ENCODE measurements around the gene LRRC14B. TPM values are rescaled to one million over a fixed set of nuclear protein-coding genes. Genes with fewer than 3 reads are reported as not detected.
A peak's percentile ranks its signal among the peaks of the same experiment; 100 is the strongest.

The LRRC14B gene
- total RNA-seq, 2 donors from 2014 or later = not detected

DNA sequence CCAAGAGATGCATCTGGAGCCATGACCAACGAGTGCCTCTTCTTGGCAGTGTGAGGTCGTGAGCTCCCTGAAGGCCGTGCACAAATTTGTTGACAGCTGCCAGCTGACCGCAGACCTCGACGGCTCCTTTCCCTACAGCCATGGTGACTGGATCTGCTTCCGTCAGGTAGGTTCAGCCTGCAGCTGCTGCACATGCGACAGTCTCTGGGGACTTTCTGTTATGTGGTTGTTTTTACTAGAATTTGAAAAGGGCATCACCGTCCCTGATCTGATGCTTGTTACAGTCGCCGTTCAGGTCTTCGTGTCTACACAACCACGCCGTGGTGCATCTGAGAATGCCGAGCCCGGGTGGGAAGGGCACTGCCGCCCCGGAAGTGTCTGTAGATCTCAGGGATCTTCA lies 36.5 kb upstream of the LRRC14B start:
- no peak for DNase-seq
- Mint-ChIP-seq H3K27ac (no peak overlapping the region), H3K4me3 (no peak overlapping the region), H3K4me1 (ENCODE audit: low read depth) (no peaks in the 10 kb centered on the region), H3K9me3 (no peaks in the 10 kb centered on the region), H3K36me3 (ENCODE audit: insufficient read depth in 2 of 2) (no peaks in the 10 kb centered on the region), H3K27me3 (ENCODE audit: low read depth) (peaks cover 7% of the 10 kb centered on the region)
- no peak for ATAC-seq (replicated peaks in 1 of 2)

DNA sequence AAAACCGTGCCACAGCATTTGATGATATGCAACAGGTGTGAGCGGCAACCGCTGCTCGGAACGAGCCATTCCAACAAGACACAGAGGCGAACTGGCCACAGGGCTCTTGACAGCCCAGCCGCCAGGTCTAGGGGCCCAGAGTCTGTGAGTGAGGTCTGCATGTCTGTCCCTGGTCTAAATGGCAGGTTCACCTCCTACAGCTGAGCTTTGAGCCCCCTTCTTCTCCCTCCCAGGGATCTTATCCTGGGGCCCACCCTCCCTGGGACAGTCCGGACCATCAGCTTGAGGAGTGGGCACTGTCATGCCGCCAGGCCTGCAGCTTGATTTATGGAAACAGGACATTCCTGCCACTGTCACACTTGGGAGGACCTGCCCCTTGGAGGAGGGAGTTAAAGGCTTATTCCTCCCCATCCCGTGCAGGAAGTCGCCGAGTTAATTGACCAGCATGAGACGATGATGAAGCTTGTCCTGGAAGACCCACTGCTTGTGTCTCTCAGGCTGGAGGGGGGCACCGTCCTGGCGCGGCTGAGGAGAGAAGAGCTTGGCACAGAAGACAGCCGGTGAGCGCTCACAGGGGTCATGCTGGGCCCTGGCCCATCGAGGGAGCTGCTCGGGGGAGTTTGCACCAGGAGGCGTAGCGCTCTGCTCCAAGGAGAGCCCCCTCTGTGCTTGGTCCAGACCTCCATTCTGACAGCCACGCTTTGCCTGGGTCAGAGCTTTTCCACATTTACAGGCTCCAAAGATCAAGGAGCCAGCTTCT lies 35.5 kb upstream of the LRRC14B start:
- Mint-ChIP-seq H3K27me3 (ENCODE audit: low read depth) (peaks cover 12% of the 10 kb centered on the region), H3K9me3 (no peaks in the 10 kb centered on the region), H3K4me3 (no peak overlapping the region), H3K27ac (no peak overlapping the region), H3K4me1 (ENCODE audit: low read depth) (no peaks in the 10 kb centered on the region), H3K36me3 (ENCODE audit: insufficient read depth in 2 of 2) (no peaks in the 10 kb centered on the region)
- no peak for DNase-seq
- ATAC-seq (replicated peaks in 1 of 2) = no peak

DNA sequence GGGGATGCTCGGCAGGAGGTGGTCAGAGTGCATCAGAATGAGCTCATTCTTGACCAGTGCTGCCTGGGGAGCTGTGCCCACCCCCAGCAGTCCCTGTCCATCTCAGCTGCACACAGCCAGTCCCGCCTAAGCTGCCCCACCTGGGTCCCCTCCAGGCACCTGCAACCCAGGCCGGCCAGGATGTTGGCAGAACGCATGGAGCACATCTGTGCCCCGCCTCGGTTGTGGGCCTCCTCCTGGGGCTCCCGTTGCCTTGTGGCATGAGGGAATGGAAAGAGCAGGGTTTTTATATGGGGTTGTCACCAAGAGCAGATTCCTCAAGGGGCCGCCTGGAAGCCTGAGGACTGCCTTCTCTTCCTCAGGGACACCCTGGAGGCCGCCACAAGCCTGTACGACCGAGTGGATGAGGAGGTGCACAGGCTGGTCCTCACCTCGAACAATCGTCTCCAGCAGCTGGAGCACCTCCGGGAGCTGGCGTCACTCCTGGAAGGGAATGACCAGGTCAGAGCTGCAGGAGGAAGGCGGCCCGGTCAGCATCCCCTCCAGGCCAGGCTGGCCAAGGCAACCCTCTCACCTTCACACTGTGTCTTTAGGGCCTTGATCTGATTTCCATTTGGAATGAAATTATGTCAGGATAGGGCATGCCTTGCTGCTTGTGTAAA lies 34.8 kb upstream of the LRRC14B start:
- DNase-seq = no peak
- Mint-ChIP-seq H3K4me3 (no peak overlapping the region), H3K4me1 (ENCODE audit: low read depth) (no peaks in the 10 kb centered on the region), H3K9me3 (no peaks in the 10 kb centered on the region), H3K36me3 (ENCODE audit: insufficient read depth in 2 of 2) (no peaks in the 10 kb centered on the region), H3K27ac (no peak overlapping the region), H3K27me3 (ENCODE audit: low read depth) (peaks cover 12% of the 10 kb centered on the region)
- no peak for ATAC-seq (replicated peaks in 1 of 2)

DNA sequence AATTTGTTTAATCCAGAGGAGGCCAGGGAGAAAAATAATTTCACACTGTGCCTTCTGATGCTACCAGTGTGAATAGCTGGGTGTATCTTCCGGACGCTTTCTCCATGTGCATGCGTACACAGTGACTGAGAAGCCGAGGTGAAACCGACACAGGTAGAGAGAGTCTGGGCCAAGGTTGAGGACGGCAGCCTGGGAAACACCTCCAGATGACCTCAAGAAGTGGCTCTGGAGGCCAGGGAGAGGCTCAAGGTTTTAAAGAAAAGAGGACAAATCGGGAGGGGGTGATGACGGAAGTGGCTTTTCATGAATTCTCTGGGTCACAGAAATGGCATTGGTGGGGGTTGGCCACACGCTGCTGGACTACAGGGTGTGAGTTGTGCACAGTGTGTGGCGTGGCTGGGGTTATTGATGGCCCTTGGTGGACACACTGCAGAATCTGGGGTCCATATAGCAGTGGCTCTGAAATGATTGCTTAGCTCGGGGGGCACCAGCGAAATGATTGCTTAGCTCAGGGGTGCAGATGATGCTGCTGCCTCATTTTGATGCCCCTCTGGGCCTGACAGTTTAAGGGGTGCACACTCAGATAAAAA lies 34.1 kb upstream of the LRRC14B start:
- ATAC-seq (replicated peaks in 1 of 2) = no peak
- Mint-ChIP-seq H3K27ac (no peak overlapping the region), H3K4me3 (no peak overlapping the region), H3K27me3 (ENCODE audit: low read depth) (peaks cover 12% of the 10 kb centered on the region), H3K36me3 (ENCODE audit: insufficient read depth in 2 of 2) (no peaks in the 10 kb centered on the region), H3K9me3 (no peaks in the 10 kb centered on the region), H3K4me1 (ENCODE audit: low read depth) (no peaks in the 10 kb centered on the region)
- no peak for DNase-seq

DNA sequence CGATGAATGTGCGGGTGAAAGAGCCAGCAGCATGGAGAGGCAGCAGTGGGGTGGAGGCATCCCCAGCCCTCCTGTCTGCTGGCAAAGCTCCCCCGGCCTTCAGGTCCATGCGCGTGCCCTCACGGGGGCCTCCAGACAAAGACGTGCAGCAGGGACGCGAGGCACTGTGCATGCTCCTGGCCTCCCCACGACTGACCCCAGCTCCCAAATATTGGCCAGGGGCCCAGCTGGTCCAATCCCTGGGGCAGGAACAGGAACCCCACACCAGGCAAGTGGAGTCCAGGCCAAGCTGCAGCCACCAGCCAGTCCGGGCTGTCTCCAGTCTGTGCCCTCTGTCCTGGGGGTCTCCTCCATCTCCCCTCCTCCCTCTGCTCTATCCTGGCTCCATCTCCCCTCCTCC lies 33.5 kb upstream of the LRRC14B start:
- H3K27me3 Mint-ChIP-seq (ENCODE audit: low read depth) = peaks cover 12% of the 10 kb centered on the region
- no peak for DNase-seq
- H3K4me3 Mint-ChIP-seq = no peak overlapping the region
- H3K27ac Mint-ChIP-seq = no peak overlapping the region
- no peaks in the 10 kb centered on the region for H3K36me3 Mint-ChIP-seq (ENCODE audit: insufficient read depth in 2 of 2)
- no peaks in the 10 kb centered on the region for H3K9me3 Mint-ChIP-seq
- no peaks in the 10 kb centered on the region for H3K4me1 Mint-ChIP-seq (ENCODE audit: low read depth)
- ATAC-seq (replicated peaks in 1 of 2) = no peak

DNA sequence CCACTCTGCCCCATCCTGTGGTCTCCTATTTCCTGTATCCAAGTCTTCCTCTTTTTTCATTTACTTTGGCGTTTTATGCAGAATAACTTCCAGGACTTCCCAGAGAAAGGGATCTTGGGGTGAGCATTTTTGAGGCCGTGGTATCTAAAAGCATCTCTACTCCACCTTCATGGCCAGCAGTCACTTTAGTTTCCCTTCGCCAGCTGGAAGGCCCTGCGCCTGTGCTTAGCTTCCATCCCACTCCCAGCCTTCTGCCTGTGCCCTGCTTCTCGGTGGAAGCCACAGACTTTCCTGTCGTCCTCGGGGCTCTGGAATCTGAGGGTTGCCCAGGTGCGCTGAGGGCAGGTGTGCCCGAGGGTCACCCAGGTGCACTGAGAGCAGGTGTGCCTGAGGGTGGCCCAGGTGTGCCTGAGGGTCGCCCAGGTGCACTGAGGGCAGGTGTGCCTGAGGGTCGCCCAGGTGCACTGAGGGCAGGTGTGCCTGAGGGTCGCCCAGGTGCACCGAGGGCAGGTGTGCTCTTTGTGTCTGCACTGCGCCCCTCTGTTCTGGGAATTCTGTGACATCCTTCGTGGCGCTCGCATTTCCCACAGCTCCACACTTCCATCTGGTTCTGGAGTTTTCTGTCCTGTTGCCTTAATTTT lies 32.4 kb upstream of the LRRC14B start:
- Mint-ChIP-seq H3K4me3 (no peak overlapping the region), H3K4me1 (ENCODE audit: low read depth) (no peaks in the 10 kb centered on the region), H3K9me3 (no peaks in the 10 kb centered on the region), H3K36me3 (ENCODE audit: insufficient read depth in 2 of 2) (no peaks in the 10 kb centered on the region), H3K27ac (no peak overlapping the region), H3K27me3 (ENCODE audit: low read depth) (peaks cover 12% of the 10 kb centered on the region)
- ATAC-seq (replicated peaks in 1 of 2) (no peak), DNase-seq (no peak)

DNA sequence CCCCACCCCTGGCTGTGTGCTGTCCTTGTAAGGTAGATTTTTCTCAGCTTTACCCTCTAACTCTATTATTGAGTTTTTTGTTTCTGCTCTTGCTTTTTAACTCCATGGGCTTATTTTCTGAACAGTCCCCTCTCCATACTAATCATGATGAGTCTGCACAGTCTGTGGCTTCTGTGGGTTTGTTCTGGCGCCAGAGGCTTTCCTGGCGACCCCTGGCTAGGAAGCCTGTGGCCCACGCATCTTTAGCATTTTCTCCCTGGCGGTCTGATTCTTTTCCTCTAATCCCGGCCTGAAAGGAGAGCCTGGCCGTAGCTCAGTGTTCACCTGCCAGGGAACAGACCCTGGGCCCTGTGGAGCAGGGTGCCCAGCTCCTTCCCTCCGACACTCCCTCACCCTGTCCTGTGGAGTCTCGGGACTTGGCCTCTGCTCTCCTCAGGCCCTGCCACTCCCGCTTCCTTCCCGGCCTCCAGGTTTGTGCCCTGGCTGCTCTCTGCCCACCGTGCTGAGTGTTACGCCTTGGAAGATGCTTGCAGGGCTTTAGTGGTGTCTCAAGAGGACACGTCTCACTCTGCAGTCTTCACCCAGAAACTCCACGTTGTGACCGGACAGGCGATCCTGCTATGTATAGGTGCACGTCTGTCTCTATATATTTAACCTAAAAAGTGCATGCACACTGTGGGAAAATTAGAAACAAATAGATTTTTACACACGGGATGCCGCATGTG lies 31.7 kb upstream of the LRRC14B start:
- no peak for ATAC-seq (replicated peaks in 1 of 2)
- no peak overlapping the region for H3K27ac Mint-ChIP-seq
- H3K4me1 Mint-ChIP-seq (ENCODE audit: low read depth) = no peaks in the 10 kb centered on the region
- H3K4me3 Mint-ChIP-seq = no peak overlapping the region
- no peaks in the 10 kb centered on the region for H3K9me3 Mint-ChIP-seq
- peaks cover 12% of the 10 kb centered on the region for H3K27me3 Mint-ChIP-seq (ENCODE audit: low read depth)
- no peak for DNase-seq
- no peaks in the 10 kb centered on the region for H3K36me3 Mint-ChIP-seq (ENCODE audit: insufficient read depth in 2 of 2)

DNA sequence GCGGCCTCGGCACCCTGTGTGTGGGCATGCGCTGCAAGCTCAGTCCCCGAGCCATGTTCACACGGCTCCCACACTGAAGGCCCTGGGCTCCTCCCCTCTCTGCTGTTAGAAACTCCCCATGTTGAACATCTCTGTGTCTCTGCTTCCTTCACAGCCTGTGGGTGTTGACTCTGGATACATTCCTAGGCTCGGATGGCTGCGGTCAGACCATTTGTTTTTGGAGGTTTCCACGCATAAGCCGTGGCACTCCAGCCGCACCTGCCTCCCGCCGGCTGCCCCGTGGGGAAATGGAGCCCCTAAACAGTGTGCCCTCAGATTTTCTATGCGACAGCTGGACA lies 31.2 kb upstream of the LRRC14B start:
- Mint-ChIP-seq H3K4me1 (ENCODE audit: low read depth) (no peaks in the 10 kb centered on the region), H3K36me3 (ENCODE audit: insufficient read depth in 2 of 2) (no peaks in the 10 kb centered on the region), H3K27me3 (ENCODE audit: low read depth) (peaks cover 12% of the 10 kb centered on the region), H3K9me3 (no peaks in the 10 kb centered on the region), H3K27ac (no peak overlapping the region), H3K4me3 (no peak overlapping the region)
- no peak for ATAC-seq (replicated peaks in 1 of 2)
- DNase-seq = no peak

DNA sequence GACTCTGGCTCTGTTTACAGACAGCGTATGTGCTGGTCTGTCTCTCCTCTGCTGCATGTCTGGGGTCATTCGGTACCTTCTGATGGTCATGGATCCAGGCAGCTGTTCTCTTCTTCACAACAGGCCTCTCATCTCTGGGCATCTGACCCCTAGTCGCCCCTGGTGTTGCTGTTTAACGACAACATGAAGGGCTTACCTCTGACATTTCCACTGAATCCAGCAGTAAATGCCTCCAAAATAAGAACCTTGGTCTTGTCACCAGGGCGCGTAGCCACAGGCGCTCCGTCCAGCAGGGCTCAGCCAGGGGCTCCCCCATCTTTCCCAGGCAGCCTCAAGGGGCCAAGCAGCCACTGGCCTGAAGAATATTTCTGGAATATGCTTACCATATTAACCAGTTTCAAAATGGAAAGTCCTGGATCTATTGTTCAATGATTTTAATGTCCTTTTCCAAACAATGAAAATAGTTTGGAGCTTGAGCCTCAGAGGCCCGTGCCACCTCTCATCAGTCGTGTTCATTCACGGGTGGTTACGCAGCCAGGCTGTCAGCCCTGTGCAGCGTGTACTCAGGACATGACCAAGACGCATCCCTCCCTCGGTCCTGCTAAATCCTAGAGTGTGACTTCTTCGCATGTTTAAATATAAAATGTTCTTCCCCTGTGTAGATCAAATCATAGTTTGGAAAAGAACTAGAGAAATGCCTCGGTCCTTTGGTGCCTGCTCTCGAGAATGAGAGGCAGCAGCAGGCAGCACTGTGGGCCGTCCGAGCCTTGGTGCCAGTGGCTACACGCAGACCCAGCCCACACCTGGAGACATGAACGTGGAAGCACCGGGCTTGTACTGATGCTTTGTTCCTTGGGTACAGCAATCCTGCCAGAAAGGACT lies 30.1 kb upstream of the LRRC14B start:
- H3K9me3 Mint-ChIP-seq = no peaks in the 10 kb centered on the region
- no peaks in the 10 kb centered on the region for H3K4me1 Mint-ChIP-seq (ENCODE audit: low read depth)
- ATAC-seq (replicated peaks in 1 of 2) = no peak
- H3K36me3 Mint-ChIP-seq (ENCODE audit: insufficient read depth in 2 of 2) = no peaks in the 10 kb centered on the region
- DNase-seq = no peak
- H3K27me3 Mint-ChIP-seq (ENCODE audit: low read depth) = peaks cover 12% of the 10 kb centered on the region
- peak overlapping the region; percentile 59 for H3K27ac Mint-ChIP-seq
- no peak overlapping the region for H3K4me3 Mint-ChIP-seq

DNA sequence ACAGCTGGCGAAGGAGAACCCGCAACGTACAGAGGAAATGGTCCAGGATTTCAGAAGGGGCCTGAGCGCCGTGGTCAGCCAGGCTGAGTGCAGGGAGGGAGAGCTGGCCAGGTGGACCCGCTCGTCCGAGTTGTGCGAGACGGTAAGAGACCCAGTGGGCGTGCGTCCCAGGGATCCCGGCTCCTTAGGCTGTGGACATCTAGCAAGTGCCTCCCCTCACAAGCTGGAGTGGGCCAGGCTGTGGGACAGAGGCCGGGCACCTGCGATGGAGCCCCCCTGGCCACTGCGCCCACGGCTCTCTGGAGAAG lies 29.5 kb upstream of the LRRC14B start:
- H3K27me3 Mint-ChIP-seq (ENCODE audit: low read depth) = peaks cover 12% of the 10 kb centered on the region
- H3K4me1 Mint-ChIP-seq (ENCODE audit: low read depth) = no peaks in the 10 kb centered on the region
- H3K4me3 Mint-ChIP-seq = no peak overlapping the region
- ATAC-seq (replicated peaks in 1 of 2) (no peak), DNase-seq (no peak)
- no peaks in the 10 kb centered on the region for H3K36me3 Mint-ChIP-seq (ENCODE audit: insufficient read depth in 2 of 2)
- no peaks in the 10 kb centered on the region for H3K9me3 Mint-ChIP-seq
- H3K27ac Mint-ChIP-seq = no peak overlapping the region

DNA sequence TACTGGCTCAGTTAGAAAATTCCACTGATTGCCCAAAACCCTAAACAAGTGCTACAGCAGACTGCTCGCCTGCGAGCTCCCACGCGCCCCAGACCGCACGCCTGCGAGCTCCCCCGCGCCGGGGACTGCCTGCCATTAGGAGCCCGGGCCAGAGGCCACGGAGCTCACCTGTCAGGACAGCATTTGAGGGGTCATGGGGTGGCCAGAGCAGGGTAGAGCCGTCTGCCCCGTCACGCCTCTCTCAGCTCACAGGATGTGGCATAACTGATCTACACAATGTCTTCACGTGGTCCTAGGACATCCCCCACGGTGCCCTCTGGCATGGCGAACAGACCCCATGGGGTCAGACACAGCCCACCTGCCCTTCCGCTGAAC lies 29.1 kb upstream of the LRRC14B start:
- H3K4me3 Mint-ChIP-seq = no peak overlapping the region
- H3K27me3 Mint-ChIP-seq (ENCODE audit: low read depth) = peaks cover 12% of the 10 kb centered on the region
- no peaks in the 10 kb centered on the region for H3K4me1 Mint-ChIP-seq (ENCODE audit: low read depth)
- H3K27ac Mint-ChIP-seq = no peak overlapping the region
- DNase-seq = no peak
- H3K36me3 Mint-ChIP-seq (ENCODE audit: insufficient read depth in 2 of 2) = no peaks in the 10 kb centered on the region
- H3K9me3 Mint-ChIP-seq = no peaks in the 10 kb centered on the region
- no peak for ATAC-seq (replicated peaks in 1 of 2)

DNA sequence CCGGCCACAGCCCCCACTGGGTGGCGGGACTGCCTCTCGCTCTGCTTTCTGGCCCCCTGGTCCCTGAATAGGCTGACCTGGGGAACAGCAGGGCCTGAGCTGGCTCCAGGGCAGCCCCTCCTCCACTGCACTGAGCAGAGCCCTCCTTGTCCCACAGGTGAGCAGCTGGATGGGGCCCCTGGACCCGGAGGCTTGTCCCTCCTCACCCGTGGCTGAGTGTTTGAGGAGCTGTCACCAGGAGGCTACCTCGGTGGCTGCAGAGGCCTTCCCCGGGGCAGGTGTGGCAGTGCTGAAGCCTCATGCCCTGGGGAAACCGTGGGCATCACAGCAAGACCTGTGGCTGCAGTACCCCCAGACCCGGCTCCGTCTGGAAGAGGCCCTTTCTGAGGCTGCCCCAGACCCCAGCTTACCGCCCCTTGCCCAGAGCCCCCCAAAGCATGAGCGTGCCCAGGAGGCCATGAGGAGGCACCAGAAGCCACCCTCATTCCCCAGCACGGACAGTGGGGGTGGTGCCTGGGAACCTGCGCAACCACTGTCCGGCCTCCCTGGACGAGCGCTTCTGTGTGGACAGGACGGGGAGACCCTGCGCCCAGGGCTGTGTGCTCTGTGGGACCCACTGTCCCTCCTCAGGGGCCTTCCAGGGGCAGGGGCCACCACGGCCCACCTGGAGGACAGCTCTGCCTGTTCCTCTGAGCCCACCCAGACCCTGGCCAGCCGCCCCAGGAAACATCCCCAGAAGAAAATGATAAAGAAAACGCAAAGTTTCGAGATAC lies 28.5 kb upstream of the LRRC14B start:
- Mint-ChIP-seq H3K9me3 (no peaks in the 10 kb centered on the region), H3K4me3 (no peak overlapping the region), H3K27me3 (ENCODE audit: low read depth) (peaks cover 12% of the 10 kb centered on the region), H3K4me1 (ENCODE audit: low read depth) (no peaks in the 10 kb centered on the region), H3K36me3 (ENCODE audit: insufficient read depth in 2 of 2) (no peaks in the 10 kb centered on the region), H3K27ac (no peak overlapping the region)
- DNase-seq (no peak), ATAC-seq (replicated peaks in 1 of 2) (no peak)
